Stromal cell of bone marrow (primary cell): ENCODE results near the gene GABARAP.

Experiments used
- DNase-seq: peaks from one replicate; pipeline ENCODE4 v3.0.0-alpha.2; 2012; ENCODE audit warnings: low read depth

GABARAP gene

DNA sequence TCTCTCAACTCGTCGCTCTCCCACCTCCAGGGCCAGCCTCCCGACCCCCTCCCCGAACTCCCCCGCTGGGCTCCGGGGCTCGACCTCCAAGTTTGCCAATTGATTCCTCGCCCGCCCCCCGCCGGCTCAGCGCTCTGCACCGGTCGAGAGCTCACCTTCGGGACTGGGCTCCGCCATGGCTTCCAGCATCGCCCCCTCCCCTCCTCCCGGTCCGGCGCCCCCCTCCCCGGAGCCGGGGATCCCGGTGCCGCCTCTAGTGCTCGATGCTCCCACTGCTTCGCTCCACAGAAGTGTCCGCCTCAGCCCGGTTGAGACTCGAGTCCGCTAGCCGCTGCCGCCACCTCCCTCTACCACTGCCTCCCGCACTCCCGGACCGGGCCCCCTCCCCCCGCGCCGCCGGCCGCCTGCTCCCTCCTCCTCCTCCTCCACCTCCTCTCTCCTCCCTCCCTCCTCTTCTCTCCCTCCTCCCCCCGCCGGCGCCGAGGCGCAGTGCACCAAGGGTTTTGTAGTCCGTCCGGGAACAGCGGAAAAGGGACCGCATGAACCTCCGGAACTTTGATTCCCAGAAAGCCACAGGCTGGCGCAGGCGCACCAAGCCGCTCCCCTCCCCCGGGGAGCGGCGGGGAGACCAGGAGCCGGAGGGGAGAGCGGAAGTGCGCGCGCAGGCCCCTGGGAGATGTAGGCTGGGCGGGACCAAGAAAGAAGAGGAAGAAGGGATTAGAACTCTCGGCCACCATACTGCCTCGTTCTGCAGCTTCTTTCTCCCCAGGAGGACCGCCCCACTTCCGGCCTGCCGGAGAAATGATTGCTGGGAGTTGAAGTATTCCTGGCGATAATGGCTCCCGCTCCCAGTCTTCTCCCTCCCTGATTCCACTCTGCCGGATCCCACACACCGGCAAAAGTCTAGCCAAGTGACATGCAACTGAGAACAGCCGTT lies 2.9 kb downstream of the GABARAP start, which contains the start of gene PHF23:
TSS of gene PHF23 (minus strand) at position 367 of the 937 bp plus-strand sequence. CDS start at position 189, 178 bp downstream.
- peak; percentile 99 for DNase-seq

DNA sequence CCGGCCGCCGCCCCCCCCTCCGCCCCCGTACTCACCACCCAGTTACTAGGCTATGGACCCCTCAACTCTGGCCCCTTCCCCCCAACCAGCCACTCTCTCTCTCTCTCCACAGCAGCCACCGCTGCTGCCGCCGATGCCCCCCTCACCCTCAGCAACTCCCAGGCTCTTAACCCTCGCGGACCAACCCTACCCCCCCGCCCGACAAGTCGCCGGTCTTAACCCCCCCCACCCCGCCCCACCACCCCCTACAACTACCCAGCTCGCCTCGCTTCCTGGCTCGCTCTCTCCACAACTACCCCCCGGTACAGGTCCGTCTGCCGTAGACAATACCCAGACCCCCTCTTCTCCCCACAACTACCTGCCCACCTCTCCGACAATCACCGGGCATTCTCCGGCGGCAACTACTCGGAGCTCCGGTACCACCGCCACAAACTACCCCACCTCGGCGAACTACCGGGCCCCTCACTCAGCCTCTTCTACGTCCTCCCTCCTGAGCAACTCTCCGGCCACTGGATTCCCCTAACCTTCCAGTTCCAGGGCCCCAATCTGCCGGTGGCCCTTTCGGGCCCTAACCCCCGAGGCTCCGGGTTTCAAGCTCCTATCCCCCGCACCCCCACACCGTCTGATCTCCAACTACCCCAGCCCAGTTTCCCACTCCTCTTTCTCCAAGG lies 3.7 kb downstream of the GABARAP start:
- DNase-seq, result no peak

DNA sequence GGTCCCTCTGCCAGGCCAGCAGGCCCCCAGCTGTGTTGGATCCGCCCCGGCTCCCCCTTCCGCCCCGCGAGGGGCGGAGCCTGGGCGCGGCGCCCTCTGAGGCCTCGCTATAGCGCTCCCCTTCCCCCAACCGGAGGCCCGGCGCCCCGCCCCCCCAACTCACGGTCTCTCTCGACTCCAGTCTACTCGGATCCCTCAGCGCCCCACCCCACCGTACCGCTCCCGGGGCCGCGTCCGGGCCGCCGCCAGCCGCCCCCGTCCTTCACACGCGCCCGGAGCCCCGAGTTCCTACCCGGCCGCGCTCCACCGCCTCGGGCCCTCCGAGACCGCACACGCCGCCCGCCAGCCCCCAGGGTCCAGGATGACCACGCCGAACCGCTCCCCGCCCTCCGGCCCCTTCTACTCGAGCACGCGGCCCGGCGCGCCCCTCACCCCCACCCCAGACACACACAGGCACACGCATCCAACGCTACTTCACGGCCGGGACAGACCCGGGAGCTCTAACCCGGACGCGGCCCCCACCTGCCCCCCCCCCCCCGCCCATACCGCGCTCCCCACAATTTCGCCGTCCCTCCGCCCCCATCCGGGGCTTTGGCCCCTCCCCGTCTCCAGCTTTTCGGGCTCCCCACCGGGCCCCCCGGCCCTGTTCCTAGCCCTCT lies 4.4 kb downstream of the GABARAP start:
- DNase-seq, result no peak

DNA sequence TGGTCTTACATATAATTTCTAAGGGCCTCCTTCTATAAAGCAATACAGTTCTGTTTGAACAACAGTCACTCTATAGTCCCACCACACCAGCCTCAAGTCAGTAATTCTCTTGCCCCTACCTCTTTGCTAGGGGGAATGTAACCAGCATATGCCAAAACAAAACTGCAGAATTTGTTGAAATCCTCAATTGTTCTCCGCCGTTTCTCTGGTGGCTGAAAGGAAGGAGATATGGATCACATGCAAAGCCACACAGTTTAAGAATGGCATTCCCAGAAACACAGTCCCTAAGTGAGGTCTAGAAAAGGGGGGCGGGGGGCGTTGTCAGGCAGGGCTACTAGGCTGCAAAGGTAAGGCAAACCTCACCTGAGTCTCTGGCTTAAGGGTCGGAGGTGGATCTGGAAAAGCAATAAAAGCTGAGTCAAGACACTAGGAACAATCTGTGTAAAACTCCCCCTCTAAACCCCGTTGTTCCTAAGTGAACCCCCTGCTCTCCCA lies 4.9 kb downstream of the GABARAP start:
- DNase-seq, result no peak

DNA sequence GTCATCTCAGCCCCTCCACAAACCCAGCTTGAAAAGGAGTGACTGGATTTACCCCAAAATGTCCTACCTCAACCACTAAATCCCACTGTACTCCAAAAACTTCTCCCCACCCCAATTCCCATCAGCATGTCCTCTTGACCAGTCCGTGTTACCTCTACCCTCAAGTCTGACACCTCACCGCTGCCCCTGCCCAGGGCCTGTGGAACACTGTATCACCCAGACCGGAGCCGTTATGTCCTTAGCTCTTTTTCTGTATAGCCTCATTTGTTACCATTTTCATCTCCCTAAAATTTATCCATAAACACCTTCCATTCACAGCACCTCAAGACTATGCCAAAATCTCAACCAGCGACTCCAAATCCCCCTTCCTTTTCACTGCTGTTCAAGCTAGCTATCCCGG lies 5.4 kb downstream of the GABARAP start:
- no peak for DNase-seq

DNA sequence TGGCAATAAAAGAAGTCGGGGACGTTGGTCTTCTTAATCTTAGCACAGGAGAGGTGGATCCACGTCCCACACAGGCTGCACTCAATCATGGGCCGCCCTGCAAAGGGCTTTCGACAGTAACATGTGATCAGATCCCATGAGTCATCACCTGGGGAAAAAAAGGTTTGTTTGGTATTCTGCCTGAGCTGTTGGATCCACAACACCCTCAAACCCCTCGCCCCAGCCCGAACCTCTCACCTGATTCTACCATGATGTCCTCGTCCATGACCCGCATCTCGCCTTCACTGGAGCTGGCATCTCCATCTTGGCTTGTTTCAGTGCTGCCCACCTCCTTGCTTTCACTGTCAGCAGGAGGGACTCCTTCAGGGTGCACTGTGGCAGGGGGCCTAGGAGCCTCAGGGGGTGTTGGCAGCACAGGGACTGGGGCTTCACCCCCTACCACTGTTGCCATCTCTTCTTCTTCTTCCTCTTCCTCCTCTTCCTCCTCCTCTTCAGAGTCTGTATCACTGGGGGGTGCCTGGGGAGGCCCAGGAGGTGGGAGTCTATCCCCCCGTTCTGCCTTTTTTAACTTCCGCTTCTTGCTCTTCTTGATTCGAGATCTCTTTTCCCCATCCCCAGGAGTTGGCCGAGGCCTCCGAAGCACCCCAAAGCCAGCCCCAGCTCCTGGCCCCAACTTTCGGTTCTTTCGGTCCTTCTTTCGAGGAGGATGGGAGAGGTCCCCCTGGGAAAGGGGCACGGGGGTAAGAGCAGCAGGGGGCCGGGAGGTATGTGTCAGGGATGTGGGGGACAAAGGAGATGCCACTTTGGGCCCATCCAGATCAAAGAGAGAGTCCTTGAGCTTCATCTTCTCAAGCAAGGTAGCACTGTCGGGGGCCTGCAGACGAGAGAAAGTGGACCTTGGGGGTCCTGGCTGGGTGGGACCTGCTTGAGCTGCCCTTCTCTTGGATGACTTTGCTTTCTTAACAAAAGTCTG lies 6.3 kb downstream of the GABARAP start:
- no peak for DNase-seq

DNA sequence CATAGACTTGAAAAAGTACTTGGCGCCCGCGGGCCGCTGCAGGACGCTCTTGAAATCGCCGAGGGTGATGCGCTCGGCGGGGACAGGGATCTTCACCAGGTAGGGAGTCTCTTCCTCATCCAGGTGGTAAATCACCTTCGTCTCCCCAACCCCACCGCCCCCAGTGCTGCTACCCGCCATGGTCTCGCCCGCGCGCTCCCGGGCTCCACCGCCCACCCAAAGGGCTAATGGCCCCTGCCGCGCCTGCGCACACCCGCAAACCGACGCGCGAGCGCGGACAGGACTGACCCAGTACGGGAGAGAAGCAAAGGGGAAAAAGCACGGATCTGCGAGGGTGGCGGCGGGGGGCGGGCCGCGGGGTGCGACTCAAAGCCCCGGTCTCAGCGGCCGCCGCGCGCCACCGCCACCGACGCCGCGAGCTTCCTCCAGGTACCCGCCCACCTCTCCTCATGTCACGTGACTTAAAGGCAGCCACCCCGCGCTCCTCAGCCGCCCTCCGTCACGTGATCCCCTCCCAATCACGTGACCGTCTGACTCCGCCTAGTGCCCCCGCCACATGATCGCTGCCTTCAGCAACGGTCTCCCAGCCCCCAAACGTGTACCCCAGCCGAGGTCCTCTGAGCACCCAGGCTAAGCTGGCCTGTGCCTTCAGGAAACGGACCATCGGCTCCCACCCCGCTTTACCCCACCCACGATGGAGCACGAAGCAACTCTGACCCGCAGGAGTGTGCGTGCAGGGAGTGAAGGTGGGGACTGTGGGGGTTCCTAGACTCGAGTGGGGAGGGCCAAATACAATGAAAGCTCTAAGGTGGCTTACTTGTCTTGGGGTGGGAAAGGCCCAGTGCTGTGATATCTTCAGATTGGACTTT lies 7.9 kb downstream of the GABARAP start, which contains the start of gene DVL2:
TSS of gene DVL2 (minus strand) at position 435 of the 869 bp plus-strand sequence. CDS start at position 180, 255 bp downstream.
- peak; percentile 85 for DNase-seq

DNA sequence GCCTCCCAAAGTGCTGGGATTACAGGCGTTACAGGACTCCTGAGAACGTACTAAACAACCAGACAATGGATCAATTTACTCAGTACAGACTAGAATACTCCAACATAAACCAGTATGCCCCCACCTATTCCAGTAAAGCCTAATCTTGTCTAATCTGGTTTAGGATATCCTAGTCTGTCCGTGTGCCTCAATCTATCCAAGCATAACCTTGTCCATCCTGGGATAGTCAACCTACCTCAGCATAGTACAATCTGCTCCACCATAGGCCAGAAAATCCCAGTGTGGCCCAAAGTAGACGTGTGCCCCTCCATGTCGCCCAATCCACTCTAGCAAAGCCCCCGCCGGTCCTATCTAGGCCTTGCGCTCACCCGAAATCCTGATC lies 8.6 kb downstream of the GABARAP start:
- DNase-seq, result no peak

DNA sequence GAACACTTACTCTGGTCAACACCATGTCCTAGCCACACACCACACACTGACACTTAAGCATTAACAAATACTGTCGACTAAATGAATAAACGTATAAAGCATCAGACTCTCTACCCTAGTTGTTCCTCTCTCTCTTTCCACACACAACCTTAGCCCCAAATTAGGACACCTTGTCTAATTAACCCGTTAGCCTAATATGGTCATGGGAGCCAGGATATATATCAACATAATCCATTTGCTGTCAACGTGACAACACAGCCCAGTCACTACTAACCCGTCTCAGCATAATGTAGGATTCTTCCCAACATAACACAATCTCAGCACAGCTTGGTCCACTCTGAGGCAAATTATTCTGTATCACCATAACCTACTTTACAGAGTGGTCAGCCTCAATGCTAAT lies 10.1 kb downstream of the GABARAP start:
- no peak for DNase-seq

DNA sequence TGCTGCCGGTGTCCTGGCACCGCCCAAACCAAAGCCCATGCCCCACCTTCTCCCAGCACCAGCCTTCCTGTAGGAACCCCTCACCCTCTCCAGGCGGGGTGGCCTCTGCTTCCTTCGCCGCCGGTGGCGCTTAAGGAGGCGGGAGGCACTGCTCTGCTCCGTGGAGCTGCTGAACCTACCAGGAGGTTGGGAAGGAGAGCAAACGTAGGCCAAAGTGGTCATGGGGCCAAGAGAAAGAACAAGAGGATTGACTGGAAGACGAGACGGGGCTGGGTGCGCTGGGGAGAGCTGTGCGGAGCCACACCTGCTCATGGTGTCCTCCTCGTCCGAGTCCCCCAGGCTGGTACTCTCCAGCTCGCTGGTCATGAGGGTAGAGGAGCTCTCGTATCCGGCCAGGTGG lies 12.7 kb downstream of the GABARAP start:
- DNase-seq, result no peak

DNA sequence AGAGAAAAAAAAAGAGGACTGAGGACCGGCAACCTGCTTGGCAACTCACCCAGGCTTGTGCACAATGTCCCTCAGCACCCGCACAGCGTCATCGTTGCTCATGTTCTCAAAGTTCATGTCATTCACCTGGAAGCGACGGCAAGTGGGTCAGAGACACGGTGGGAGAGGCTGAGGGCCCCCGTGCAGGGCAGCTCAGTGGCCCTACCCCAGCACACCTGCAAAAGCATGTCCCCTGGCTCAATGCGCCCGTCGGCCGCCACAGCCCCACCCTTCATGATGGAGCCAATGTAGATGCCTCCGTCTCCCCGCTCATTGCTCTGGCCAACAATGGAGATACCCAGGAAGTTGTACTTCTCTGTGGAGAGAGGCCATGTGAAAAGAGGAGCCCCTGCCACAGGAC lies 13.3 kb downstream of the GABARAP start:
- DNase-seq, result no peak

DNA sequence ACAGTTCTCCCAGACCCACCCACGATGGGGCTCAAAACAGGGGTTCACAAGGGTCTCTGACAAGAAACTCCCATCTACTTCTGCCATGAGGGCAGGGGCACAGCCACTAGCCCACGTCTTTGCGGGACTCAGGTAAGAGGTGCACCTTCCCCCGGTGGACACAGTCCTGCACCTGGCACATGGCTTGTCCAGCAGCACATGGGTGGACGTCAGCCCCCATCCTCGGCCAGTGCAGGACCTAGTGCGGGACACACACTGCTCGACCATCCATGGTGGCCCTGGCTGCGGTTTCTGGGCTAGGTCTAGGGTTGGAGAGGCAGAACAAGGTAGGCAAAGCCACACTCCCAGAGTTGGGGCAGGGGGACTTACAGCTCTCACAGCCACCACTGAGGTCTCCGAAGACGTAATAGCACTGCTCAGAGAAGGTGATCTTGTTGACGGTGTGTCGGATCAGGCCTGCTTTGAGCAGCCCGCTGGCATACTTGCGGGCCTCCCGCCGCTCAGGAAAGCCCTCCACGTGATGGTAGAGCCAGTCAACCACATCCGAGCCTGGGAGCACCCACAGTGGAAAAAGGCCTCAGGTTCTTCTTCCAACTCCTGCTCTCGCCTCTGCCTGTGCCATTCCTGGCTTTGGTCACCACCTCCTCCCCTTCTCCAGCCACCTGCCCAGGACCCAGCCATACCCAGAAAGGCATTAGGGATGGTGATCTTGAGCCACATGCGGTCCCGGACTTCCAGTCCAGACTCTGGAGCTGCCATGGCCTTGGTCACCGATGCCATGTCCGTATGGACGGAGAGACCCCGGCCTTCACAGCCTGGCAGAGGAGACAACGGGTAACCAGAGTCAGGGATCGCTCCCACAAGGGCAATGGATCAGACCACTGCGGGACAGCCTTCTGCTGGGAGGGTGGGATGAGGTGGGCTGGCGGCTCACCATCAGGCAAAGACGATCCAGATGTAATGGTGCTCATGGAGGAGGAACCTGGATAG lies 15.2 kb downstream of the GABARAP start:
- DNase-seq, result no peak

DNA sequence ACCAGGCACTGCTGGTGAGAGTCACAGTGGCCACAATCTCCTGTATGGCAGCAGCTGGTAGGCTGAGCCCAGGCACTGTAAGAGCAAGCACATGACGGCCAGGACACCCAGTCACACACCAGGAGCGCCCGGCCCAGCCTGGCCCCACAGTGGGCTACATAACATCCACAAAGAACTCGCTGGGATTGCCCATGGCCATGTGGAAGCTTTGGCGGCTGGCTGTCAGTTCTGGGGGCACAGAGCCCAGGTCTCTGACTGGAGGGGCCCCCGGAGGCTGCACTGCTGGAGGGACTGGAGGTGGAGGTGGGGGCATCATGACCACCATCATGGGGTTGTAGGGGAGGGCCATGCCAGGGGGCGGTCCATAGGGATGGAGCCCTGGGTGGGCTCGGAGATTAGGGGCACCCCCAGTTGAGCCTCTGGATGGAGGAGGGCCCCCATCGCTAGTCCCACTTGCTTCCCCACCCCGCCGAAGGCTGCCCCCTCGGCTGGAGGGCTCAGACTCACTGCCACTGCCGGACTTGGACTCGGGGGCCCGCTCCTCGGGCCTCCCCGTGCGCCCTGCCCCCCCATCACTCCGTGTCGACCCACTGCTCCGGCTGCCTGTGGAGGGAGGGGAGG lies 16.4 kb downstream of the GABARAP start:
- DNase-seq, result no peak

DNA sequence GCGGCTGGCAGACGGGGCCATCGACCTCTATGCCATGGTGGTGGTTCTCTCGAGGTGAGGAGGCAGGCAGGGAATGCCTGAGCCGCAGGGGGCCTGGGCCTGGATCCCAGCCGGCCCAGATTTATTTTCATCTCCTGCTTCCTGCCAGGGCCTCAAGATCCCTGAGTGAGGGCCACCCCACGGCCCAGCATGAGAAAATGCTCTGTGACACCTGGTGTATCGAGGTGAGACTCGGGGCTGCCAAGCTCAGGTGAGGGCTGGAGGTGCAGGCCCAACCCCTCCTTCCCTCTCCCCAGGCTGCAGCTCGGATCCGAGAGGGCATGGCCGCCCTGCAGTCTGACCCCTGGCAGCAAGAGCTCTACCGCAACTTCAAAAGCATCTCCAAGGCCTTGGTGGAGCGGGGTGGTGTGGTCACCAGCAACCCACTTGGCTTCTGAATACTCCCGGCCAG lies 17.6 kb downstream of the GABARAP start:
- no peak for DNase-seq

DNA sequence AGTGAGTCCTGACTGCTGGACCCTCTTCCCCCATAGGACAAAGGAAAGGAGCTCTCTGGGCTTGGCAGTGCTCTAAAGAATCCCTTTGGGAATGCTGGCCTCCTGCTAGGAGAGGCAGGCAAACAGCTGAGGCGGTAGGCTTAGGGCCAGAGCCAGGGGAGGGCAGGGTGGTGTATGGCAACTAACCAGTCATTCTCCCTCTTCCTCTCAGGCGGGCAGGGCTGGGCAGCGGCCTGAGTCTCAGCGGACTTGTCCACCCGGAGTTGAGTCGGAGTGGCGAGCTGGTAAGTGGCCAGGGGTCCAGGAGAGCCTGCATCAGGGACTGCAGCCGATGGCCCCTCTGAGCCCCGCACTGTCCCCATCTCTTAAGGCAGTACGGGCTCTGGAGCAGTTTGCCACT lies 18.1 kb downstream of the GABARAP start:
- no peak for DNase-seq

DNA sequence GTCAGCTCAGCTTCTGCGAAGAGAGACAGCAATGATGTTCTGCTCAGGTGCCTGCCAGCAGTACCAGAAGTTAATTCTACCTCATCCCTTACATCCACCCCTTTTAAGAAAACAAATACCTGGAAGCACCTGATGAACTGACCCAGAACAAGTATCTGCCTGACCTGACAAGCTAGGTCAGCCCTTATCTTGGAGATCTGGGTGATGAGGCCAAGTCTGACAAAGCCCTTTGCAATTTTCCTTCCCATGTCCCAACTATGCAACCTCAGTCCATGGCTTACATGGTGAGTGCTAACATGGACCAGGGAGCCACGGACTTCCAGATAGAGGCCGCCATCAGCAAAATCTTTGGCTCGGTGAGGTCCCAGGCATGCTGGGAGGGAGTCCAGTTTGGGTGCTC lies 18.9 kb downstream of the GABARAP start:
- no peak for DNase-seq

DNA sequence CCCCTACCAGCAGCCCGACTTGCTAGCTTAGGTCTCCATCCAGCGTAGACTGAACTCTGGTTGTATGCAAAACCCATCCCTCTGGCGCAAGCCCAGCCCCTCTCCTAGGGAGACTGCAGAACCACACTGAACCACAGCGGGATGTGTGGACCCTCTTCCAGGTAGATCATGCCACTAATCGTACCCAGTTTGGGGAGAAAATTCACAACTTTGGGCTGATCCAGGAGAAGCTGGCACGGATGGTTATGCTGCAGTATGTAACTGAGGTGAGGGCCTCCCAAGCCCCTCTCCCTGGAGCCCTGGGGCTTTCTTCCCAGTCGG lies 19.3 kb downstream of the GABARAP start:
- no peak for DNase-seq

DNA sequence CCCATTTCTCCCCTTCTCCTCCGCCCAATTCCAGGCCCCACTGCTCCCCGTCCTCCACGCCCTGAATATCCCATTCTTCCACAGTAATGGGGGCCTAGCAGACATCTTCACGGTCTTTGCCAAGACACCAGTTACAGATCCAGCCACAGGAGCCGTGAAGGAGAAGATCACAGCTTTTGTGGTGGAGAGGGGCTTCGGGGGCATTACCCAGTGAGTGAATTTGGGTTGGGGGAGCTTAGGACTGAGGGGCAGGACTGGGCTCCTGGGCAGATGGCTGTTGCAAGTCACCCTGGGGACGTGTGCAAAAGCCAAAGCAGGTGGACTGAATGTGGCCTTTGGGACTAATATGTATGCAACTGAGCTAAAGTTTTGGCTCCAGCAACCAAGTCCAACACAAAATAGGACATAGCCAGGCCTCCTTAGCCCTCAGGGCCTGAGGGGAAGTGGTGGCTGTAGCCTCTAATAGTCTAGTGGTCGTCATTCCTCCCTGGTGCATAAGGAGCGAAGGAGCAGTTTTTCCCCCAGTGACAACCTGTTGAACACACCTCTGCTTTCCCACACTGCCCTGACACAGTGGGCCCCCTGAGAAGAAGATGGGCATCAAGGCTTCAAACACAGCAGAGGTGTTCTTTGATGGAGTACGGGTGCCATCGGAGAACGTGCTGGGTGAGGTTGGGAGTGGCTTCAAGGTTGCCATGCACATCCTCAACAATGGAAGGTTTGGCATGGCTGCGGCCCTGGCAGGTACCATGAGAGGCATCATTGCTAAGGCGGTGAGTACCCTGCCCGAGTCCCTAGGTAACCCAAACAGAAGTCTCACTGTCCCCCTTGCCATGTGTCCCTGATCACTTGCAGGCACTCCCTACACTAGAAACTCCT lies 19.9 kb downstream of the GABARAP start:
- DNase-seq, result no peak
